ENCODE measurements around the gene GSTM2.
"Not testable (repeated sequence)": the region's sequence is repeated elsewhere in the genome, so short reads cannot be mapped to it uniquely, and the experiment has no call there.

DNA sequence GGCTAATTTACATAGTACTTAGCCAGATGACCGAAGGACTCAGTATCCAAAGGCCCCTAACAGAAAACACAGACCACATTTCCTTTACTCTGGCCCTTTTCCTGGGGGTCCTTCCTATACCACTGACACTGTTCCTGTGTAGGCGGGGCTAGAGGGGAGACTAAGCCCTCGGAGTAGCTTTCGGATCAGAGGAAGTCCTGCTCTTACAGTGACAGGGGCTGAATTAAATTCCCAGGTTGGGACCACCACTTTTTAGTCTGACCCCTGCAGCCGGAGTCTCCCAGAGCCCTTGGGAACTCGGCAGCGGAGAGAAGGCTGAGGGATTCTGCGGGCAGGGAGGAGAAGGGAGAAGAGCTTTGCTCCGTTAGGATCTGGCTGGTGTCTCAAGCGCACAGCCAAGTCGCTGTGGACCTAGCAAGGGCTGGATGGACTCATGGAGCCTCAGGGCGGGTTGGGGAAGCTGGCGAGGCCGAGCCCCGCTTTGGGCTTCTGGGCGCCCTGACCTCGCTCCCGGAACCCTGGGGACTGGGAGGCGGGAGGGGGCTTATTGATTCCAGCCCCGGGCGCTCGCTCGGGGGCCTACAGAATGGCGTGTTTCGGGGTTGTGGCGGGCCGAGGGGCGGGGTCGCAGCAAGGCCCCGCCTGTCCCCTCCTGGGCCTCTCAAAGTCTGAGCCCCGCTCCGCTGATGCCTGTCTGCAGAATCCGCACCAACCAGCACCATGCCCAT is 43.9 kb downstream of the GSTM2 start, which contains the start of gene GSTM5:
- TF ChIP-seq, protein P1, sequence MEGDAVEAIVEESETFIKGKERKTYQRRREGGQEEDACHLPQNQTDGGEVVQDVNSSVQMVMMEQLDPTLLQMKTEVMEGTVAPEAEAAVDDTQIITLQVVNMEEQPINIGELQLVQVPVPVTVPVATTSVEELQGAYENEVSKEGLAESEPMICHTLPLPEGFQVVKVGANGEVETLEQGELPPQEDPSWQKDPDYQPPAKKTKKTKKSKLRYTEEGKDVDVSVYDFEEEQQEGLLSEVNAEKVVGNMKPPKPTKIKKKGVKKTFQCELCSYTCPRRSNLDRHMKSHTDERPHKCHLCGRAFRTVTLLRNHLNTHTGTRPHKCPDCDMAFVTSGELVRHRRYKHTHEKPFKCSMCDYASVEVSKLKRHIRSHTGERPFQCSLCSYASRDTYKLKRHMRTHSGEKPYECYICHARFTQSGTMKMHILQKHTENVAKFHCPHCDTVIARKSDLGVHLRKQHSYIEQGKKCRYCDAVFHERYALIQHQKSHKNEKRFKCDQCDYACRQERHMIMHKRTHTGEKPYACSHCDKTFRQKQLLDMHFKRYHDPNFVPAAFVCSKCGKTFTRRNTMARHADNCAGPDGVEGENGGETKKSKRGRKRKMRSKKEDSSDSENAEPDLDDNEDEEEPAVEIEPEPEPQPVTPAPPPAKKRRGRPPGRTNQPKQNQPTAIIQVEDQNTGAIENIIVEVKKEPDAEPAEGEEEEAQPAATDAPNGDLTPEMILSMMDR (IDR thresholded peaks at IDR 0.05), result not testable (repeated sequence)
- TF ChIP-seq POLR2AphosphoS5, POLR2A, EP300 (IDR thresholded peaks at IDR 0.05): not testable (repeated sequence)
